ENCODE measurements around the gene STX12. TPM values are rescaled to one million over a fixed set of nuclear protein-coding genes. Genes with fewer than 3 reads are reported as not detected.

STX12 gene
- total RNA-seq, 1 experiment from 2014 or later = 39.9 TPM

GRCh38 chr1:27744556-27744955, 28.5 kb upstream of the STX12 start:
- H3K9ac ChIP-seq (ENCODE audit: low read length) = no peak overlapping the region
- peaks cover 22% of the 10 kb centered on the region; the same call in 1 of the 2 replicates for H3K36me3 ChIP-seq (ENCODE audit: insufficient read depth, low read length)

DNA sequence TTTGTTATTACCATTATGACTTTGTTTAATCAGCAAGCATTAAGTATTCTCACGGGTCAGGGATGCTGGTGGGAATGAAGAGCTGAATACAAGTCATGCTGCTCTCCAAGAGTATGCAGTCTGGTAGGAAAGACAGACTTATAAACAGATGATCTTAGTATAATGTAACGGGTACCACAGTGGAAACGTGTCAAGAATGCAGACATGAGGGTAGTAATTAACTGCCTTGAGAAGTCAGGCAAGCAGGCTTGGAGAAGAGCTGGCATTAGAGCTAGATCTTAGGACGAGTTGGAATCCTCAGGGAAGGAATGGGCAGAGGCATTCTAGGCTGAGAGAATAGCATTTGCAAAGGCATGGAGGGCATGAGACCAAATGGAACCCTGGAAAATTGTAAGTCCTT, 27.6 kb upstream of the STX12 start:
- no peaks in the 10 kb centered on the region for H3K9me2 ChIP-seq (replicated peaks; ENCODE audit: insufficient read depth, low read length)
- peaks cover 29% of the 10 kb centered on the region; the same call in 1 of the 2 replicates for H3K36me3 ChIP-seq (ENCODE audit: insufficient read depth, low read length)
- no peak overlapping the region for H3K27ac ChIP-seq (ENCODE audit: low read length)
- H3K4me1 ChIP-seq (ENCODE audit: low read length) = no peaks in the 10 kb centered on the region
- no peaks in the 10 kb centered on the region for H3K79me2 ChIP-seq (ENCODE audit: low read length)
- H3K4me3 ChIP-seq (ENCODE audit: low read length) = no peak overlapping the region
- no peaks in the 10 kb centered on the region for H3K9me3 ChIP-seq (ENCODE audit: low read length)
- no peak overlapping the region for H3K9ac ChIP-seq (ENCODE audit: low read length)
- H2AFZ ChIP-seq (ENCODE audit: low read length) = no peak overlapping the region
- no peaks in the 10 kb centered on the region for H3K27me3 ChIP-seq (ENCODE audit: low read length)
- DNase-seq = no peak
- no peaks in the 10 kb centered on the region for H4K20me1 ChIP-seq (ENCODE audit: insufficient read depth, low read depth, low read length)
- no peak overlapping the region for H3K4me2 ChIP-seq (ENCODE audit: low read depth, low read length, poor library complexity, severe bottlenecking)

More at GRCh38 chr1:27744556-27744955, 28.5 kb upstream of the STX12 start:
- Histone ChIP-seq H3K27ac (ENCODE audit: low read length) (no peak overlapping the region), H2AFZ (ENCODE audit: low read length) (no peak overlapping the region), H3K9me2 (replicated peaks; ENCODE audit: insufficient read depth, low read length) (no peaks in the 10 kb centered on the region), H3K4me3 (ENCODE audit: low read length) (no peak overlapping the region), H3K79me2 (ENCODE audit: low read length) (no peaks in the 10 kb centered on the region), H3K4me1 (ENCODE audit: low read length) (no peaks in the 10 kb centered on the region), H3K27me3 (ENCODE audit: low read length) (no peaks in the 10 kb centered on the region), H4K20me1 (ENCODE audit: insufficient read depth, low read depth, low read length) (no peaks in the 10 kb centered on the region), H3K9me3 (ENCODE audit: low read length) (no peaks in the 10 kb centered on the region), H3K4me2 (ENCODE audit: low read depth, low read length, poor library complexity, severe bottlenecking) (no peak overlapping the region)
- no peak for DNase-seq

DNA sequence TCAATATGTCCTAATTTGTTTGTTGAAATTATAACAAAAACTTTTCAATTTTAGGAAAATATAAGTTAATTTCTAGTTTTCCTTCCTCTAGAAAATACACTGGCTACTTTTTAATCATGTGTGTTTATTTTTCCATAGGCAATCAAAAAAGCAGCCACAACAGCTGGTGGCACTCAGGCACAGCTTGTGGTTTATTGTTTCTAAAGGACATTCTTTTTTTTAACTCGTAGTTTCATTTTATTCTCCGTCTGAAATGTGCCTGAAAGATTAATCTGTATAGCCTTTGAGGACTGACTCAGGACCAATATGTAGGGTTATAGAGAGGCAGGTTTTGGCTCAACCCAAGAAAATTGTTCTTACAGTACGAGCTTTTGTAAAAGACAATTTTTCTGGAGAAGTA, 20.7 kb upstream of the STX12 start:
- Histone ChIP-seq H3K9ac (ENCODE audit: low read length) (no peak overlapping the region), H3K27ac (ENCODE audit: low read length) (no peak overlapping the region), H3K9me2 (replicated peaks; ENCODE audit: insufficient read depth, low read length) (no peaks in the 10 kb centered on the region), H3K36me3 (ENCODE audit: insufficient read depth, low read length) (peaks cover 22% of the 10 kb centered on the region; the same call in 1 of the 2 replicates), H3K4me1 (ENCODE audit: low read length) (no peaks in the 10 kb centered on the region), H2AFZ (ENCODE audit: low read length) (no peak overlapping the region), H3K4me3 (ENCODE audit: low read length) (no peak overlapping the region), H3K9me3 (ENCODE audit: low read length) (no peaks in the 10 kb centered on the region), H3K4me2 (ENCODE audit: low read depth, low read length, poor library complexity, severe bottlenecking) (no peak overlapping the region), H3K27me3 (ENCODE audit: low read length) (no peaks in the 10 kb centered on the region), H3K79me2 (ENCODE audit: low read length) (no peaks in the 10 kb centered on the region), H4K20me1 (ENCODE audit: insufficient read depth, low read depth, low read length) (no peaks in the 10 kb centered on the region)
- no peak for DNase-seq

- Histone ChIP-seq H4K20me1 (ENCODE audit: insufficient read depth, low read depth, low read length) (no peaks in the 10 kb centered on the region), H3K36me3 (ENCODE audit: insufficient read depth, low read length) (peaks cover 13% of the 10 kb centered on the region; the same call in 1 of the 2 replicates), H3K4me1 (ENCODE audit: low read length) (no peaks in the 10 kb centered on the region), H3K27ac (ENCODE audit: low read length) (no peak overlapping the region), H2AFZ (ENCODE audit: low read length) (no peak overlapping the region), H3K9ac (ENCODE audit: low read length) (no peak overlapping the region), H3K79me2 (ENCODE audit: low read length) (no peaks in the 10 kb centered on the region), H3K4me2 (ENCODE audit: low read depth, low read length, poor library complexity, severe bottlenecking) (no peak overlapping the region), H3K4me3 (ENCODE audit: low read length) (no peak overlapping the region), H3K27me3 (ENCODE audit: low read length) (no peaks in the 10 kb centered on the region), H3K9me2 (replicated peaks; ENCODE audit: insufficient read depth, low read length) (no peaks in the 10 kb centered on the region), H3K9me3 (ENCODE audit: low read length) (no peaks in the 10 kb centered on the region)
- DNase-seq = no peak
Observed at GRCh38 chr1:27755286-27755685, 17.7 kb upstream of the STX12 start.

- DNase-seq = no peak
- Histone ChIP-seq H3K27ac (ENCODE audit: low read length) (no peak overlapping the region), H2AFZ (ENCODE audit: low read length) (no peak overlapping the region), H4K20me1 (ENCODE audit: insufficient read depth, low read depth, low read length) (no peaks in the 10 kb centered on the region), H3K9ac (ENCODE audit: low read length) (no peak overlapping the region), H3K9me3 (ENCODE audit: low read length) (no peaks in the 10 kb centered on the region), H3K79me2 (ENCODE audit: low read length) (no peaks in the 10 kb centered on the region), H3K27me3 (ENCODE audit: low read length) (no peaks in the 10 kb centered on the region), H3K4me2 (ENCODE audit: low read depth, low read length, poor library complexity, severe bottlenecking) (no peak overlapping the region), H3K4me1 (ENCODE audit: low read length) (no peaks in the 10 kb centered on the region), H3K4me3 (ENCODE audit: low read length) (no peak overlapping the region), H3K9me2 (replicated peaks; ENCODE audit: insufficient read depth, low read length) (no peaks in the 10 kb centered on the region), H3K36me3 (ENCODE audit: insufficient read depth, low read length) (peaks cover 9% of the 10 kb centered on the region; the same call in 1 of the 2 replicates)
Observed at GRCh38 chr1:27755865-27756264, 17.2 kb upstream of the STX12 start.

DNA sequence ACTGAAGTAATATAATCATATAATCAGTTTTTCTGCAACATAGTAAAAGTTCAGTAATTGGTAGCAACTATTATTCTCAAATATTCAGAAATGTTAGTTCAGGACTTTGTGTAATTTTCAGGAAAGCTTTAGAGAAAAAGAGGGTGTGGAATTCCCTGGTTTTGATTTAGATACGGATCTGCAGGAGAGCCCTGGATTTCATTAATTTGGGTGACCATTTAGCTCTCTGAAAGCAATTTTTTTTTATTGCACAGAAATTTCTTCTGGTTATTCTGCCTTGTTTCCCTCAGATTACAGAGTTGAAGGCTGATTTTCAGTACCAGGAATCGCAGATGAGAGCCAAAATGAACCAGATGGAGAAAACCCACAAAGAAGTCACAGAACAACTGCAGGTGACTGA, 13.8 kb upstream of the STX12 start:
- Histone ChIP-seq H3K27me3 (ENCODE audit: low read length) (no peaks in the 10 kb centered on the region), H3K4me2 (ENCODE audit: low read depth, low read length, poor library complexity, severe bottlenecking) (no peak overlapping the region), H3K9me3 (ENCODE audit: low read length) (no peaks in the 10 kb centered on the region), H3K79me2 (ENCODE audit: low read length) (no peaks in the 10 kb centered on the region), H3K4me3 (ENCODE audit: low read length) (no peak overlapping the region), H3K9me2 (replicated peaks; ENCODE audit: insufficient read depth, low read length) (no peaks in the 10 kb centered on the region), H3K4me1 (ENCODE audit: low read length) (no peaks in the 10 kb centered on the region), H3K27ac (ENCODE audit: low read length) (no peak overlapping the region), H3K9ac (ENCODE audit: low read length) (no peak overlapping the region), H4K20me1 (ENCODE audit: insufficient read depth, low read depth, low read length) (no peaks in the 10 kb centered on the region), H2AFZ (ENCODE audit: low read length) (no peak overlapping the region), H3K36me3 (ENCODE audit: insufficient read depth, low read length) (peaks cover 6% of the 10 kb centered on the region; the same call in 1 of the 2 replicates)
- no peak for DNase-seq

- H2AFZ ChIP-seq (ENCODE audit: low read length) = no peak overlapping the region
- H4K20me1 ChIP-seq (ENCODE audit: insufficient read depth, low read depth, low read length) = no peaks in the 10 kb centered on the region
- H3K9ac ChIP-seq (ENCODE audit: low read length) = no peak overlapping the region
- DNase-seq = no peak
- no peak overlapping the region for H3K4me3 ChIP-seq (ENCODE audit: low read length)
- no peaks in the 10 kb centered on the region for H3K4me1 ChIP-seq (ENCODE audit: low read length)
- H3K9me2 ChIP-seq (replicated peaks; ENCODE audit: insufficient read depth, low read length) = no peaks in the 10 kb centered on the region
- H3K27ac ChIP-seq (ENCODE audit: low read length) = no peak overlapping the region
- H3K9me3 ChIP-seq (ENCODE audit: low read length) = no peaks in the 10 kb centered on the region
- H3K79me2 ChIP-seq (ENCODE audit: low read length) = no peaks in the 10 kb centered on the region
- H3K36me3 ChIP-seq (ENCODE audit: insufficient read depth, low read length) = peaks cover 6% of the 10 kb centered on the region; the same call in 1 of the 2 replicates
- no peaks in the 10 kb centered on the region for H3K27me3 ChIP-seq (ENCODE audit: low read length)
- no peak overlapping the region for H3K4me2 ChIP-seq (ENCODE audit: low read depth, low read length, poor library complexity, severe bottlenecking)
Observed at GRCh38 chr1:27760426-27760825, 12.6 kb upstream of the STX12 start.

- no peaks in the 10 kb centered on the region for H3K4me1 ChIP-seq (ENCODE audit: low read length)
- H3K36me3 ChIP-seq (ENCODE audit: insufficient read depth, low read length) = peaks cover 6% of the 10 kb centered on the region; the same call in 1 of the 2 replicates
- no peak overlapping the region for H3K9ac ChIP-seq (ENCODE audit: low read length)
- H3K4me3 ChIP-seq (ENCODE audit: low read length) = no peak overlapping the region
- no peak overlapping the region for H3K27ac ChIP-seq (ENCODE audit: low read length)
- H3K27me3 ChIP-seq (ENCODE audit: low read length) = no peaks in the 10 kb centered on the region
- no peak for DNase-seq
- H3K4me2 ChIP-seq (ENCODE audit: low read depth, low read length, poor library complexity, severe bottlenecking) = no peak overlapping the region
- no peaks in the 10 kb centered on the region for H3K9me3 ChIP-seq (ENCODE audit: low read length)
- no peaks in the 10 kb centered on the region for H3K9me2 ChIP-seq (replicated peaks; ENCODE audit: insufficient read depth, low read length)
- H4K20me1 ChIP-seq (ENCODE audit: insufficient read depth, low read depth, low read length) = no peaks in the 10 kb centered on the region
- no peak overlapping the region for H2AFZ ChIP-seq (ENCODE audit: low read length)
- H3K79me2 ChIP-seq (ENCODE audit: low read length) = no peaks in the 10 kb centered on the region
Observed at GRCh38 chr1:27762033-27762432, 11.0 kb upstream of the STX12 start.

- H3K36me3 ChIP-seq (ENCODE audit: insufficient read depth, low read length) = peaks cover 6% of the 10 kb centered on the region; the same call in 1 of the 2 replicates
- no peak overlapping the region for H3K4me2 ChIP-seq (ENCODE audit: low read depth, low read length, poor library complexity, severe bottlenecking)
- no peaks in the 10 kb centered on the region for H3K27me3 ChIP-seq (ENCODE audit: low read length)
- H3K9ac ChIP-seq (ENCODE audit: low read length) = no peak overlapping the region
- no peaks in the 10 kb centered on the region for H3K9me3 ChIP-seq (ENCODE audit: low read length)
- no peaks in the 10 kb centered on the region for H3K9me2 ChIP-seq (replicated peaks; ENCODE audit: insufficient read depth, low read length)
- DNase-seq = no peak
- H3K27ac ChIP-seq (ENCODE audit: low read length) = no peak overlapping the region
- no peaks in the 10 kb centered on the region for H3K4me1 ChIP-seq (ENCODE audit: low read length)
- H3K79me2 ChIP-seq (ENCODE audit: low read length) = no peaks in the 10 kb centered on the region
- H3K4me3 ChIP-seq (ENCODE audit: low read length) = no peak overlapping the region
- H2AFZ ChIP-seq (ENCODE audit: low read length) = no peak overlapping the region
- no peaks in the 10 kb centered on the region for H4K20me1 ChIP-seq (ENCODE audit: insufficient read depth, low read depth, low read length)
Observed at GRCh38 chr1:27763358-27763757, 9.7 kb upstream of the STX12 start.
